Panc1 (cell line): ENCODE measurements around the gene LIMK1. TPM values are rescaled to one million over a fixed set of nuclear protein-coding genes. Genes with fewer than 3 reads are reported as not detected.

Source experiments
- ATAC-seq: fragments of 200-7000 bp; cut with Tn5 transposase; 2 replicates; pipeline ENCODE4 v1.9.1; 2020; ENCODE audit warnings: mild to moderate bottlenecking, moderate library complexity
- BruUV-seq: library from RNA; stranded (reverse); fragments of 400-500 nt; replicated peaks from 2 replicates; lab custom pipeline; 2021; lab: Mats Ljungman, UMichigan
- CTCF ChIA-PET: fragments of 300-600 bp; sonication (Branson Sonifier 250); formaldehyde crosslinking; loops from one replicate; lab custom pipeline; 2022; ENCODE audit warnings: antibody characterized with exemption; lab: Charles Lee
- POLR2A ChIA-PET: fragments of 300-600 bp; sonication (Branson Sonifier 250); formaldehyde crosslinking; loops from one replicate; lab custom pipeline; 2022; ENCODE audit warnings: antibody characterized with exemption; lab: Charles Lee
- DNase-seq: peaks from one replicate; pipeline ENCODE4 v3.0.0-alpha.2; 2010; ENCODE audit warnings: low read depth, low spot score
- H3K27ac ChIP-seq: 2 replicates; pipeline ENCODE4 v1.5.1; 2011; ENCODE audit warnings: mild to moderate bottlenecking, low read length, inconsistent platforms
- H3K27me3 ChIP-seq: fragments of 200-500 bp; sonication (Bioruptor generic); 2 replicates; pipeline ENCODE4 v1.6.0; 2014; ENCODE audit warnings: low read length, inconsistent platforms; ENCODE audit not compliant: control insufficient read depth, insufficient read depth
- H3K36me3 ChIP-seq: fragments of 200-500 bp; sonication (Bioruptor generic); 2 replicates; pipeline ENCODE4 v1.5.1; 2014; ENCODE audit warnings: inconsistent platforms, mild to moderate bottlenecking, low read length, moderate library complexity; ENCODE audit not compliant: control insufficient read depth, insufficient read depth
- H3K4me1 ChIP-seq: 2 replicates; pipeline ENCODE4 v1.5.1; 2011; ENCODE audit warnings: inconsistent platforms, mild to moderate bottlenecking, low read length, moderate library complexity; ENCODE audit not compliant: control insufficient read depth, insufficient read depth
- H3K4me3 ChIP-seq, 2 experiments: 2 replicates each; pipeline ENCODE4 v1.5.1; 2011 to 2012; ENCODE audit warnings: low read depth in 2 of 2, low read length in 2 of 2, mild to moderate bottlenecking in 2 of 2, inconsistent platforms in 1 of 2, moderate library complexity in 1 of 2
- H3K9me3 ChIP-seq: fragments of 200-500 bp; sonication (Bioruptor generic); 2 replicates; pipeline ENCODE4 v1.5.1; 2014; ENCODE audit warnings: low read depth, mild to moderate bottlenecking, inconsistent platforms, low read length, moderate library complexity; ENCODE audit not compliant: control insufficient read depth, insufficient read depth
- CTCF ChIP-seq: fragments of 450-650 bp; IDR thresholded peaks from 2 replicates; pipeline ENCODE4 v1.5.1; 2017; ENCODE audit warnings: mild to moderate bottlenecking
- POLR2AphosphoS5 ChIP-seq: IDR thresholded peaks from 2 replicates; pipeline ENCODE4 v1.6.1; 2012; ENCODE audit warnings: mild to moderate bottlenecking, low read depth, low read length, moderate library complexity
- REST ChIP-seq, 2 experiments: IDR thresholded peaks; 2 replicates each; pipeline ENCODE4 v1.6.1; 2011 to 2012; ENCODE audit warnings: low read depth in 2 of 2, control low read depth in 1 of 2, low read length in 1 of 2, mild to moderate bottlenecking in 1 of 2, moderate library complexity in 1 of 2; ENCODE audit not compliant: insufficient read depth in 1 of 2
- SIN3A ChIP-seq: IDR thresholded peaks from 2 replicates; pipeline ENCODE4 v1.6.1; 2012; ENCODE audit warnings: low read depth, mild to moderate bottlenecking, low read length, moderate library complexity, borderline replicate concordance; ENCODE audit not compliant: insufficient read depth
- TCF7L2 ChIP-seq: IDR thresholded peaks from 2 replicates; pipeline ENCODE4 v1.6.1; 2011; ENCODE audit warnings: mild to moderate bottlenecking, low read depth, low read length, inconsistent platforms
- in situ Hi-C: cut with HindIII; loops from 2 replicates; pipeline ENCODE4 v1.10.0; 2016; ENCODE audit warnings: low sequenced_read_pairs, low pct_unique_long_range_greater_than_20kb
- intact Hi-C: fragments of 100-400 bp; cut with micrococcal nuclease; formaldehyde crosslinking; loops from one replicate; pipeline ENCODE4 v1.10.0; 2022; ENCODE audit not compliant: unreplicated experiment
- total RNA-seq: library from RNA; stranded (reverse); gene quantifications from one replicate; pipeline ENCODE4 v1.2.1, GENCODE V29; 2021; ENCODE audit not compliant: unreplicated experiment

LIMK1 gene
- total RNA-seq, 1 experiment from 2014 or later: 59.6 TPM

GRCh38 chr7:74141705-74142104 is 58.1 kb downstream of the LIMK1 start:
- no peaks in the 10 kb centered on the region for H3K4me1 ChIP-seq
- no peak for TF ChIP-seq CTCF
- no peak for TF ChIP-seq TCF7L2
- TF ChIP-seq REST (IDR thresholded peaks at IDR 0.05; ENCODE audit: insufficient read depth in 1 of 2, low read depth in 2 of 2, low read length in 1 of 2): no peak
- no peak for TF ChIP-seq SIN3A
- TF ChIP-seq POLR2AphosphoS5: no peak
- H3K36me3 ChIP-seq: no peaks in the 10 kb centered on the region
- H3K27ac ChIP-seq: no peak overlapping the region
- DNase-seq: no peak
- H3K4me3 ChIP-seq: no peak overlapping the region
- no peaks in the 10 kb centered on the region for H3K9me3 ChIP-seq
- no peaks in the 10 kb centered on the region for H3K27me3 ChIP-seq
- ChIA-PET CTCF (interaction anchor here (0.5 to 0.7 kb wide), 5 partner anchors 8 to 116 kb away, joined by 3 to 8 read pairs (median 5); no protein-coding TSS in a partner anchor), POLR2A (no interaction called here)
- intact Hi-C loops: no loop called here
- in situ Hi-C loops: no loop called here
- ATAC-seq: no peak
- no TSS peak for BruUV-seq

DNA sequence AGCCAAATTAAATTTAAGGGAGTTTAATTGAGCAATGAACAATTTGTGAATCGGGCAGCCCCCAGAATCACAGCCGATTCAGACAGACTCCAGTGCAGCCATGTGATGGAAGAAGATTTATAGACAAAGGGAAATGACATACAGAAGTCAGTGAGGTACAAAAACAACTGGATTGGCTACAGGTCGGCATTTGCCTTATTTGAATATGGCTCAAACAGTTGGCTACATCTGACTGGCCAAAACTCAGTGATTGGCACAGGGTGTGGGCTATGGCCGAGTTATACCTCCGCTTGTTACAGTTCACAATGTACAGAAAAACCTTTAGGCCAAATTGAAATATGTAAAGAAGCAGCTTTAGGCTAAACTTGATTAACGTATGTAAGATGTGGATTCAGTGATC is 59.8 kb downstream of the LIMK1 start:
- no peak; the same call in 1 of the 2 replicates for ATAC-seq
- ChIA-PET POLR2A (no interaction called here), CTCF (no interaction called here)
- in situ Hi-C loops: no loop called here
- Histone ChIP-seq H3K9me3 (no peaks in the 10 kb centered on the region), H3K27ac (no peak overlapping the region), H3K27me3 (no peaks in the 10 kb centered on the region), H3K36me3 (no peaks in the 10 kb centered on the region), H3K4me3 (no peak overlapping the region), H3K4me1 (no peaks in the 10 kb centered on the region)
- no peak for DNase-seq
- intact Hi-C loops: no loop called here
- TF ChIP-seq POLR2AphosphoS5 (no peak), CTCF (no peak), TCF7L2 (no peak), REST (IDR thresholded peaks at IDR 0.05; ENCODE audit: insufficient read depth in 1 of 2, low read depth in 2 of 2, low read length in 1 of 2) (no peak), SIN3A (no peak)
- no TSS peak for BruUV-seq
